ENCODE measurements around the gene PRDM4.

Gene PRDM4

DNA sequence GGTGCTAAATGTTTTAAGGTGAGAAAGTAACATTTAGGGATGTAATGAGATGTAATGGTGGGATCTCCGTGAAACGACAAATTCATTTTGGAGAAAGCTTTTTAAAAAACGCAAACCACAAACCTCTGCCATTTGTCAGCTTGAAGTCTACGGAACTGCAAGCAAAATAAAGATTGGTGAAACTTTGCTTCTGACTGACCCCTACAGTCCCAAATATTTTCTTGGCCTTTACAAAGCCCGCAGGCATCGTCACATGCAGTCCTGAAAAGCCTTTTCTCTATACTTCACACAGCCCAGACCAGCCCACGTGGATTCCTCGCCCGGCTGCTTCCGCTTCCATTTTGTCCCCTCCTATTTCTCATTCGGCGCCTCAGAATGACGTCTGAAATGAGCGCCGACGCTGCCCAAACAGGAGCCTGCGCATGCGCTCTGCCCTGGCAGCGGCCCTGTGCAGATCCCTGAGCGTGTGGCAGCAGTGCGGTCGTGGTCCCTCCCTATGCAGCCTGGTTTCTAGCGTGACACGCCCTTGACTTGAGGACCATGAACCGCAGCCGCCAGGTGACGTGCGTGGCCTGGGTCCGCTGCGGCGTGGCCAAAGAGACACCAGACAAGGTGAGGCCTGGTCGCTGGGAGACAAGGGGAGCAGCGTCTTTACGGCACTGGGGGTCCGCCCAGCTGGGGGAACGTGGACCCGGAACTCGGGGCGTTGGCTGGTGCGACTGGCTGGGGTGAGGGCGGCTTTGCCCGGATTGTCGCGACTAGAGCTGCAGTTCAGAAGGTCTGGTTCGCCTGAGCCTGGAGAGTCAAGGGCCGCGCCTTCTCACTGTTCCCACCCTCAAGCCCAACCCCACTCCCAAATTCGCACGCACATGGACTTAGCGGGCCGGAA, 75.3 kb downstream of the PRDM4 start, which contains the start of gene PWP1:
Gene PWP1 (plus strand): TSS at position 440 of the 889 bp plus-strand sequence. CDS start 101 bp downstream, at position 541.
- DNase-seq: peak; percentile 96

DNA sequence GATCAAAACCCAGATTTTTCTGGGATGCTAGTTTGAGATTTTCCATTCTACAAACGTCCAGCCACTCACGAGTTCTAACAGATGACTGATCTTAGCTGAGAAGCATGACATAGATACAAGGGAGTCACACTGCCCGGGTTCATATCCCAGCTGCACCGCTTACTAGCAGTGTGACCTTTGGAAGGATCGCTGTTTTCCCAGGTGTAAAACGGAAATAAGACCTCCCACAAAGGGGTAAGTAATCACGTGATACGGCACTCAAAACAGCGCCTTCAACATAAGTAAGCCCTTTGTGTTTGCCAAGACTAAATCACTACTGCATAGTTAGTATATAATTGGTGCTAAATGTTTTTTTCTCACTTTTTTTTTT, 76.0 kb downstream of the PRDM4 start:
- peak; percentile 40 for DNase-seq

DNA sequence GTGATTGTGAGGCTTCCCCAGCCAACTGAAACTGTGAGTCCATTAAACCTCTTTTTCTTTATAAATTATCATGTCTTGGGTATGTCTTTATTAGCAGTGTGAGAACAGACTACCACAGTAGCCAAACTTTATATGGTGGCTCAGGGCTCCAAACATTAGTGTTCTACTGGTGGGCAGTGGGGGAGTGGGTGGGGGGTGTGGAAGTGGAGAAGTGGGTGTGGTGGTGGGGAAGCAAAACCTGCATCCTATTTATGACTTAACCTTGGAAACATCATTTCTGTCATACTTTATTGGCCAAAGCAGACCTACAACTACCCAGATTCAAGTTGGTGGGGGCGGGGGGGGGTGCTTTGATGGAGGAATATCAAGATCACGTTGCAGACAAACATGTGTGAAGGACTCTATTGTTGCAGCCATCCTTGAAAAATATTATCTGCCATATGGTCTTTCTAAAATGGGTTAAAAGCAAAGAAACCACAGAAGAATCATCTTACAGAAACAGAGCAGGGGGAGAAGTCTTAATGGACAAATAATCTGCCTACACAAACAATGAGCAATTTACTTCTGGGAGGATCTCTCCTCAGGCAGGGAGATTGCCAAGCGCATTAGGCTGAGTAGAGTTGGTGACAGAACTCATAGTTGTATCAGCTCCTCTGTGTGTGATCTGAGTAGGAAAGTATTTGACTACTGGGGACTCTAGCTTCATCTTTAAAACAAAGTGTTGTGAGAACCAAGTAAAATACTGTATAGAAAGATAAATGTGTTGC, 76.7 kb downstream of the PRDM4 start:
- DNase-seq: no peak
